ENCODE measurements around the gene CNN3. TPM values are rescaled to one million over a fixed set of nuclear protein-coding genes. Genes with fewer than 3 reads are reported as not detected.

CNN3 gene
- total RNA-seq, 1 donor from 2014 or later: 275 TPM

DNA sequence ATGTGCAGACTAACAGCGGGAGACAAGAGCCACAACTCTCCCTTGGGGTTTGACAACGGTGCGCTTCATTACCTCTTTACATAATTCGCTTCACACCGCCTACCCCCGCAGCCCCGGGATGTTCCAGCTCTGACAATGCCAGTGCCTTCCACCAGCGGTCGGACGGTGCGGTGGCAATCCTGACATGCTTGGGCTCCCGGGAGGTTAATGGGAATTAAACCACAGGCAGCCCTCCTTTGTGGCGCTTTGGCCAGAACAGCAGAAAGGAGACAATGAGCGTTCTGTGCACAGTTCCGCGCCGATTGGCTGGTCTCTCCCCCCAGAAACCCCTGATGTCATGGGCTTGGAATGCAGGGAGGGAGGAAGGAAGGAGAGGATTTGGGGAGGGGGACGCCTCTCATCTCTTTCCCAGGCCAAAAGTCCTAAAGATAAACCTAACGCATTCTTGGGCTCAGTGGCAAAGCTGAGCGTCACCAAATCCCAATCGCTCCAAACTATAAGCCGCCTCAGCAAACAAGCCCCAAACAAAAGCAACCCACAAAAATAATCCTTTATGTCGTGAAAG is 1.3 kb downstream of the CNN3 start:
- DNase-seq (ENCODE audit: extremely low read depth, low read depth, low spot score): peak; percentile 34

DNA sequence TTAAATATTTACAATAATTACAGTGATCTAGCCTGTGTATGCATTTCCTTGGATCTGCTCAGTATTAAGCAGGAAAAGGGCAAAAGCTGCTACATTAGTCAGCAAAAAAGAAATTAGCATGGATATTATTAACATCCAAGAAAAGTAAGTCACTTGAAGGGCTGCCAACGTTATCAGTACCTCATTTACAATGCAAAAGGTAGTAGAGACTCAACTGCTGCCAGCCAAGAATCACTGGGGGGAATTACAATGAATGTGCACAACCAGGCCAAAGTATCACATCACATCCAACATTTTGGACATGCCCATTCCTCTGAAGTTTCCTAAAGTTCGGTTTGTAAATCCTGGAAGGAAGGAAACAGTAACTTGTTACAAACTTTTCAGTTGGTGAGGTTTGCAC is 1.9 kb downstream of the CNN3 start:
- DNase-seq (ENCODE audit: extremely low read depth, low read depth, low spot score): no peak

DNA sequence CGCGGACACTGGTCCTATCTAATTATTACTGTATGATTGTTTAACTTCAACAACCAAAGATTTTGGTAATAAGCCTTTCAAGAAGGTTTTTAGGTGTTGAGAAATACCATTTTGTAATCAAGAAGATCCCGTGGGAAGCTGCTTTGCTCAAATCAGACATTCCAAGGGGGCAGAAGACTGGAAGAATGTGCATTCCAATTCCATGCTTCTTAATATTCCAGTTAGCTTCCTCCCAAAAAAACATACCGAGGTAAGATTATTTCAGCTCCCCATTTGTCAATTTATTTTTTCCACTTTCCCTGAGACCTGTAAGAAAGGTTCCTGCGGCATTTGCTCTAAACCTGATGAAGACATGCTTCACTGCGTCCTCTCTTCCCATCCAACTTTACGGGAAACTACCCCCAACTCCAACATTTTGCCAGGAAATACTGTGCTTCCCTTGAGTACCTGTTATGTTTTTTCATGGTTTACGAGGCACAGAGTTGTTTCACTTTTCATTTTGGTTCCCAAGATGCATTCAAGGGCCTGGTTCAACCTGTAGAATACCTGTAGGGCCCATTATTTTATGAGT is 4.1 kb downstream of the CNN3 start:
- DNase-seq (ENCODE audit: extremely low read depth, low read depth, low spot score): no peak

DNA sequence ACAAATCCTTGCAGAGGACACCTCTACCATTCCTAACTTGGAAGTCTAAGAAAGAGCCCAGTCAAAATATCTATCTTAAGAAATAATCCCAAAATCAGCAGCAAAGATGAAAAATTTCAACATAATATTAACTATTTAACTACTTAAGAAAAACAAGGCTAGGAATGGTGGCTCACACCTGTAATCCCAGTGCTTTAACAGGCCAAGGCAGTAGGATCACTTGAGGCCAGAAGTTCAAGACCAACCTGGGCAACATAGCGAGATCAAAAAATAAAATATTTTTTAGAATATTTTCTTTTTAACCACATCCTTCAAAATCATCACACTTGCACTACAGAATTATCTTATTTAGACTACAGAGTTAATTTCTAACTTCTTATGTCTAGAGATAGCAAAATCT is 4.9 kb downstream of the CNN3 start:
- DNase-seq (ENCODE audit: extremely low read depth, low read depth, low spot score): no peak

DNA sequence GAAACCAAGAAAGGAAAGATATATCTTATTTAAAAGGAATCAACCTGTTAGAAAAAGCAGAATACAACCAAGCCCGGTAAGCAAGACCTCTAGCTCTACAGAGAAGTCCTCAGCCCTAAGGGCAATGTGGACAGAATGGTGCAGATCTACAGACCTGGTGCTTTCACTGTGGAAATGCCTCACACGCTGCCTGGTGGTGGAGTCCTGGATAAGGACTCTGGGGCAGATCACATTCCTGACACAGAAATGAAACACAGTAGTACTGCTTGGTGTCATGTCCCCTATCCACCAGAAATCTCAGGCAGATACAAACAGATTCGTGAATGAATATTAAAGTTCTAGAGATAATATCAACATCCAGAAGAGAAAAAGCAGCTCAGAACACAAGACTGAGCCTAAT is 6.8 kb downstream of the CNN3 start:
- DNase-seq (ENCODE audit: extremely low read depth, low read depth, low spot score): no peak

DNA sequence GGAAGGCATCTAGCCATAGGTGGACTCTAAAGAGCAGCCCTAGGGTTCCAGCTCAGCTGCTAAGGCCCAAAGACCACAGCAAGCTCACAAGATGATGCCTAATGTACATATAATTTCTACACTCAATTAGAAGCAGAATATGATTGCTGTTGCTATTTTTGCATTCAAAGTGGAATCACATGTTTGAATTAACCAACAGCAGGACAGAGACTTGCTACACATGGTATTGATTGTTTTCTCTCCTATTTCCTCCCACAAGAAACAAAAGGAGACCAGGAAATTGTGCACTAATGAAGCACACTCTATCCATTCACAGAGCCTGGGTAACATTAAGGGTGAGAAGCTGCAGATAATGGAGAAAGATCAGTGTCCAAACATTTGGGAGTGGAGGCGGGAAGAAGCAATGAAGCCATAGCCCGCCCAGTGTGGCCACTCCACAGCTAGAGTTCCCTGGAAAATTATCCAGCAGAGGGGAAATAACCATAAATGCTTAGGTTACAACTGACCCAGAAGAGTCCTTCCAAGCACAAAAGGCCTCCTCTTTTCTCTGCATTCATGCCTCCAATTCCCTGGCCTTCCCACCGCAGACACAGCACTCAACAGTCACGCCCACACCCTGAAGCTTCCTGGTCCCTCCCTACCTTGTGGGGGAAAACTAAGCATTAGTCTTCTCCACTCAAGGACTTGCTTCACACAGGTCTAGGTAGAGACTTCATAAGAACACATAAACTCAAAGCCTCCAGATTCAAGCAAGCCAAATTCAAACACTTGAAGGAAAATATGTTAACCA is 7.5 kb downstream of the CNN3 start:
- no peak for DNase-seq (ENCODE audit: extremely low read depth, low read depth, low spot score)

DNA sequence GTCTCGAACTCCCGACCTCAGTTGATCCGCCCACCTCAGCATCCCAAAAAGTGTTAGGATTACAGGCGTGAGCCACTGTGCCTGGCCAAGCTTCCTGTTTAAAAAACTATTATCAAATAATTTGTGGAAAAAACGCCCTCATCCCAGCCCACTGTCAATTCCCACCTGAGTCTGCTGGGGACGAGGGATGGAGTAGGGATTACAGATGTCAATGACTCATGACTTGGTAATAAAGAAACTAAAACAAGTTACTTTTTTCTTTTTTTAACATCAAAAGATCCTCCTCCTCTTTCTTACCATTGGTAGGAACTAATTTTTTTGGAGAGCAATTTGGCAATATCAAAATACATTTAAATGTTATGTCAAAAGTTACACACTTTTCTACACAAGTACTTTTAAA is 9.7 kb downstream of the CNN3 start:
- DNase-seq (ENCODE audit: extremely low read depth, low read depth, low spot score): no peak

DNA sequence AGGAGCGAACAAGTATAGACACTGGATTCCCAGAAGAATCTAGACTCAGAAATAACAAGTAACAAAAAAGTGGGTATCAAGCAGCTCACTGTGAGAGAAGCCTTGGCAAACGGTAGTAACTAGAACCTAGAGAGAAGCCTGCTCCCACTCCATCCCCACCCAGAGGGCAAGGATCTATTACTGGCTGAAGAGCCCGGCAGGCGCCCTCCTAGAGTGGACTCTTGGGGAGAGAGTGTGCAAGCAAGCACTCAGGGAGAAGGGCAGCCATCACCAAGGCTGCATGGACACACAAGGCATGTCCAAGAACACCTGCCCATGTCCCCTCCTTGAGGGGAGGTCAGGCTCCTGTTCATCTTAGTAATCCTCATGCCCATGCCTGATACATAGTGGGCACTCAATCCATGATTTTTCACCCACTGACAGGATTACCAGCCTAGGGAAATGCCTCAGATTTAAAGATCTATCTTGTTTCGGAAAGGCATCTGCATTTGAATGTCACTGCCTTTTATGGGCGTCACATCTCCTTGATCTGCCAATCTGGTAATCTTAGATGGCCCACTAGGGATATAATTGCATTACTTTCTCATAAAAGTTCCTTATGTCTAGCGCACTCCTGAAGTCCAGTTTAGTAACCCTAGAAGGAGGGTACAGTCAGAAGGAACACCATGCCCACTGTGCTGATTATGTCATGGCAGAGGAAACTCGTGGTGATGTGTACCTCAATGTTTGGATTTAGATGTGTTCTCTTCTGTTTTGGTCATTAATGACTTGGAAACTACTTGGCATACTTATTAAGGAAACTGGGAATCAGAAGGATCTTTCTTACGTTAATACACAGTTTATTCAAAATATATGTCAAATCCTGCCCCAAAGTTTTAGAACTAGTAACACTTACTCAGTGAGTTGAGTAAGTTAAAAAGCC is 14.4 kb downstream of the CNN3 start:
- no peak for DNase-seq (ENCODE audit: extremely low read depth, low read depth, low spot score)

DNA sequence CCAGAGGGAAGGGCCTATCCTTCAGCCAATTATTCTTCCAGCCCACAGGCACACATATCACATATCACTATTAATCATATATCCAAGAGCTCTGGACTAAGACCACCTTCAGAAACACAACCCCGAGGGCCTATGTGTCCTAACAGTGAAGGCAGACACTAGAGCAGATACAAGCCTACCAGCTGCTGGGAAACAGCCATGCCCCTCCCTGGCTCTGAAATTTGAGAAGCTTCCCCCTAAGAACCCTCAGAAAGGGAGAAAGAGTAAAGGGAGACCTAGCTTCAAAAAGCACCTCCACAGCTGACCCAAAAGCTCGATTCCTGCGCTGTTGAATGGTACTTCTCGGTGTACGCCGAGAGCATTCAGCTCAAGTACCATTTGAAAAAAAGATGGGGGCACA is 17.4 kb downstream of the CNN3 start:
- DNase-seq (ENCODE audit: extremely low read depth, low read depth, low spot score): no peak

DNA sequence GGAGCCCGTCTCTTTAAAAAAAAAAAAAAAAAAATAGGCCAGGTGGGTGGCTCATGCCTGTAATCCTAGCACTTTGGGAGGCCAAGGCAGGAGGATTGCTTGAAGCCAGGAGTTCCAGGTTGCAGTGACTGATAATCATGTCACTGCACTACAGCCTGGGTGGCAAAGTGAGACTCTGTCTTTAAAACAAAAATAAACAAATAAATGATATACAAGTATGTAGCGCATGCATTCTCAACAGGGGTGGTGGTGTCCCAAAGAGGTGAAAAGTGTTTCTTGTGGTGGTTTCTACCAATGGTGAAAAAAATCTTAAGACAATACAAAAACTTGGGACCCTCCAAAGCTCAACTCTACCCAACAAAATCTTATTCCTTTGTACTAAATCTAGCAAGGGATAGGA is 17.9 kb downstream of the CNN3 start:
- no peak for DNase-seq (ENCODE audit: extremely low read depth, low read depth, low spot score)

DNA sequence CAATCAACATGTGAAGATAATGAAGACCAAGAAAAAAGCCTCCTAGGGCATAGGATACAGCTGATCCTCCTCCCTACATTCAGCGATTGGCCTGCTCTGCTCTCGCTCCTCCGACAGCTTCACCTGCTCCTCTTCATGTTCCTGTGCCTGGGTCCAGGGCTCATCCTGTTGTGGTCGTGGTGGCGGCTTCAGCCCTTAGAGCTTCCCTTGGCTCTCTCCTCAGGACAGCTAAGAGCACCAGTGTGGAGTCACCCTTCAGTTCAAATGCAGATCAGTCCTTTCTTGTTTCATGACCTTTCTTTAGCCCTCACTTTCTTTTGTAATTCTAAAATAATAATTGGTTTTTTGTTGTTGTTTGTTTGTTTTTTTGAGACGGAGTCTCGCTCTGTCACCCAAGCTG is 18.7 kb downstream of the CNN3 start:
- no peak for DNase-seq (ENCODE audit: extremely low read depth, low read depth, low spot score)

DNA sequence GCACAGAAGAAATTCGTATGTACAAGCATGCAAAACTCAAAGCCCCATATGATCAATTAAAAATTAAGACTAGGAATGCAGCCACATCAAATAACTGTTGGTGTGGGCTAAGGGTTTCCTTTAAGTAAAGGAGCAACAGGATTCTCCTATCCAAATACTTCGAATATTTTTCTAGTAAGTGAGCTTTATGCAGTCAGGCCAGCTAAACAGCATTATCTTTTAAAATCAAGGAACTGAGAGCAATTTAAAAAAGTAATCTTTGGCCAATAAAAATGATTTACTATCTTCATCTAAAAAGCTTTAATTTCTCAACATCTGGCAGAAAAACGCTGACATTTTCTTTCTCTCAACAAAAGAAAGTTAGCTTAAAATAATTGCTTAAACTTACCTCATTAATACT is 19.8 kb downstream of the CNN3 start:
- DNase-seq (ENCODE audit: extremely low read depth, low read depth, low spot score): no peak

DNA sequence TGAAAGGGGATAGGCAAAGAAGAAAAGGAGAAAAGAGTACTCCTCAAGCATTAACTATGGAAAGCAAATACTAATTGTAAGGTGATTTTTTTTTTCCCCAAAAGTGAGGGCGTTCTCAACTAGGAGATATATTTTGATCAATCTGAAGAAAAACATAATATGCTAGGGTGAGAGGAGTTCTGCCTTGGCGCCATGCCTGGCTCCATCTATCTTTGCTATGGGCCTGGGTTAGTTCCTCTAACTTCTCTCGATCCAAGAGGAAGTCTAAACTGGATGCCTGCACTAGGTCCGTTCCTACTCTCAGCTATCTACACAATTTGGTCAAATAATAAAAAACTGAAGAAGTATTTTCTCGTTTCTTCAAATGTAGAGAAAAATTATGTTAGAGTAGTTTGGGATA is 20.5 kb downstream of the CNN3 start:
- no peak for DNase-seq (ENCODE audit: extremely low read depth, low read depth, low spot score)

DNA sequence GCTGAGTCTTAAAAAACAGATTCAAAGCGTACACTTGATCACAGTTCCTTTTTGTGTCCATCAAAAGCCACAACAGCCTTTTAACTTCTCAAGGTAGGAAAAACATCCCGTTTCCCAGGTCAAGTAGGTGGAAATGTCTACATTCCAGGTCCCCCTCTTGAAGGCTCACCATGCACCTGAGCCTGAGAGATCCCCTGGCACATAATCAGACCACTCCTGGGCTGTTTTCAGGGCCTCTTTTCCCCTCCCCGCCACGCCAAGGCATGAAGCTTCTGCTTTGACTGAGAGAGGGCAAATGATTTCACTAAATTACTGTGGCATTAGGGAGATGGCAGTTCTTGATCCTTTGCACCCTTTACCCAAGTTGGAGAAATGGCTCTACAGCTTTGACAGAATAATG is 21.7 kb downstream of the CNN3 start:
- DNase-seq (ENCODE audit: extremely low read depth, low read depth, low spot score): no peak

DNA sequence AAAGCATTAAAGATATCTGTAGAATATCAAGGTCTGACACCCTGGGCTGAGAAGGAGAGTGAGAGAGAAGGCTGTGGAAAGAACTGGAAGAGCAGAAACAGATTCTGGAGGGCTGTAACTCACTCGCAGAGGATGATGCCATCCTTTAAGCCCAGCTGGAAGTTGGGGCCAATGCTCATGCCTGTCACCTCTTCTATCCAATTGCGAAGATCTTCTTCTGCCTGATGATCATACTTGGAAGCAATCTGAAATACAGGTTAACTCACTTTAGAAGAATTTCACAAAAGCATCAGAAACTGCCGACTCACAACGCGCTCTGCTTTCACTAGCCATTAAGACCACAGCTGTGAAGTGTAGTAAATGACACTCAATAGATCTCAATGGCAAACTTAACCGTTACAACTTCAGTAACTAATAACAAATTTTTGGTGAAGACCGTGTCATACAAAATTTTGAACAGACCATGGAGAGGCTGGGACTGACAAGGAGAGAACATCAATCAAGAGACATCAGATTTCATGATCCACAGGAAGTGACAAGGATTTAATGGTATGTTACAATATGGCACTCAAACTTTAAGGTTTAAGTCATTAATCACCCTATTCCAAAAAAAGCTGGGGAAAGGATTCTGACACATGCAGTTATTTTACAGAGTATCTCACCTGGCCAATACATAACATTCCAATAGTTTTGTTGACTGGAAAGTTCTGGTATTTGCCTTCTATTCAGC is 23.5 kb downstream of the CNN3 start:
- no peak for DNase-seq (ENCODE audit: extremely low read depth, low read depth, low spot score)

DNA sequence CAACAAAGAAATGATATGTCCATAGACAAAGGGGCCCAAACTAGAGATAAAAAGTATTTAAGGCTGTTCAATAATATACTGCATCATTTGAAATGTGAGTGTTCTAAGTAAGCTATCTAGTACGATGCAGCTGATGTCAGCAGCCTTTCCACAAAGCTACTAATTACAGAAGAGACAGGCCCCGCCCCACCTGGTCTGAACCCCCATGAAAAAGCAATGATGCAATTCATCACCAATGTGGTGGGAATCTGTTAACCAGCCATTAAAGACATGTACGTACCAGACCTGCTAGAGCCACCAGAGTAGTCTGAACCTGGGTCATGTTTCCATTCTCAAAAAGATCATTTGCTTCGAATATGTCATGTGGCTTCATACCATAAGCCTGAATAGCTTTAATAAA is 25.1 kb downstream of the CNN3 start:
- no peak for DNase-seq (ENCODE audit: extremely low read depth, low read depth, low spot score)

DNA sequence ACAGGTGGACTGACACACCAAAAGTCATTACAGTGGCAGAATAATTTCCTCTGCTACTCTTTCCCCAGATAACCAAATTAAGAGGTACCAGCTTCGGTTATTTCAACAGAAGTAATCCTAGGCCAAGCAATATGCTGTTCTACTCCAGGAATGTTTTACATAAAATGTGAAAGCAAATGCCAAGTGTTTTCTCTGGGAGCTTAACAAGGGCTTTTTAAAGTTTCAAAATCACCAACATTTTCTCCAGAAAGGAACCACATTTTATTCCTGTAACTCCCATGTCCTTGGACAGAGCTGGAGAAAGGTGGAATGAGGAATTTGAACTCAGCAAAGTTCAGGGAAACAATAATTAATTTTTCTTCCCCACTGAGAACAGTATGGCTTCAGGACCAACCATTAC is 27.2 kb downstream of the CNN3 start:
- DNase-seq (ENCODE audit: extremely low read depth, low read depth, low spot score): no peak

DNA sequence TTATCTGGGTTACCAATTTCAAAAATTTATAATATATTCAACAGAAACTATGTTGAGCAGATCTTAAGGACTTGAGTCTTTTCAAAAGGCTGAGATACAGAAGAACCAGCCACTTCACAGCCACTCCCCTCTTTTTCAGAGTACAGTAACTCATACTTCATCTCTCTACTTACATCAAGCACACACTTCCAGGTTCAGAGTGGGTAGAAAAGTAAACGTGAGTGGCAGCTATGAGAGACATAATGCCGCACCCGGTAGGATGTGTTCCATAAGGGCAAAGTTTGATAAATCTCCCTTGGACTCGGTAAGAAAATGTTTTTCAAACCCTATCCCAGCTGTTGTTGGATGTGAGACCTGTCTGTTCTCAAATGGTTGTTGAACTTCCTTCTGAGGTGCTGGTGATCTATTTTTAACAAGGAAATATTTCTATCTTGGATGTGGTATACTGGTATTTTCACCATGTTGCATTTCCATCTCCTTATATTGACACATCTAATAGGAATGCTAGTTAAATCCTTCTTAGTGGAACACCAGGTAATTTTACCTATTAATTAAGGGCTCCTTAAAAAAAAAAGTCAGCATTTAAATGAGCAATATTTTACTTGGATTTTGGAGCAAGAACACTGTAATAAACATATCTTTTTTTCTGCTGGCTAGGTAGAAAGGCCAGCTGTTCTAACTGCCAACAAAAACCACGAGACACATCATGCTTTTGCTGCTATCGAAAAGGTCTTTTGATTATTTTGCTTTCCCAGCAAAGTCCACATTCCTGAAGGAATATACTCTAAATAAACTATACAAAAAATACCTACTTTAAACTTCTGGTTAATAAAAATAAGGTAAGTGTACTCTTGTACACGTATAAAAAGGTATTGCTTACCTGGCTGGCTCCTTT is 28.2 kb downstream of the CNN3 start:
- DNase-seq (ENCODE audit: extremely low read depth, low read depth, low spot score): no peak

DNA sequence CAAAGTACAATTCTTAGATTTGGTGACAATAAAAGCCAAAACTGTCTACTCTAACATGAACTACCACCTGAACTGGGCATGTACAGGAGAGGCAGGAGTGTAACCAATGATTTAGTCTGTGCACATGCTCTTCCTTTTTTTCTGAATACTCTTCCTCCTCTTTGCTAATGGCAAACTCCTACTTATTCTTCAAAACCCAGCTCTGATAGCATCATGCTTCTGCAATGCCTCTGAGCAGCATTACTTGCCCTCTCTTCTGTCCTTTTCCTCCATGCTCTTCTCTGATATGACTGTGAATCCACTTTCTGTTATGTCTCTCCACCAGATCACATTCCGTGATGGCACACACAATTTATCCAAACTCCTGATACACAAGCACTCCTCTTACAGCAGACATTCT is 31.4 kb downstream of the CNN3 start:
- DNase-seq (ENCODE audit: extremely low read depth, low read depth, low spot score): no peak

DNA sequence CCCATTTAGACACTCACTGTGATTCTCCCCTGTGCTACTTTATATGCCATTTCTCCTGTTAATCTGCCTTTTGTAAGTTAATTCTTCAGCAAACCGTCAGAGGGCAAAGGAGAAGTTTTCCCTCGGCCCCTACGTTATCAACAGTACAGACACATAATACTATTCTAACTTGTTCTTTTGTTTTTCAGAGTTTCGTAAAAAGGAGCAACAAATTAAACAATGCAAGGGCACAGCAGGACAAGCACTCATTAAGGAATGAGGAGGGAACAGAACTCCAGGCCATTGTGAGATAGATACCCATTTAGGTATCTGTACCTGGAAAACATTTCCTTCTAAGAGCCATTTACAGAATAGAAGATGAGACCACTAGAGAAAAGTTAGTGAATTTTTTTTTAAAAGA is 32.3 kb downstream of the CNN3 start:
- DNase-seq (ENCODE audit: extremely low read depth, low read depth, low spot score): no peak

All from glomerular endothelial cell (primary cell).